Measurements from ENCODE around the gene ERRFI1. TPM values are rescaled to one million over a fixed set of nuclear protein-coding genes. Genes with fewer than 3 reads are reported as not detected.
A peak's percentile ranks its signal among the peaks of the same experiment; 100 is the strongest.

ERRFI1 gene
- total RNA-seq, 4 donors from 2014 or later: 308 to 587 (median 435) TPM

DNA sequence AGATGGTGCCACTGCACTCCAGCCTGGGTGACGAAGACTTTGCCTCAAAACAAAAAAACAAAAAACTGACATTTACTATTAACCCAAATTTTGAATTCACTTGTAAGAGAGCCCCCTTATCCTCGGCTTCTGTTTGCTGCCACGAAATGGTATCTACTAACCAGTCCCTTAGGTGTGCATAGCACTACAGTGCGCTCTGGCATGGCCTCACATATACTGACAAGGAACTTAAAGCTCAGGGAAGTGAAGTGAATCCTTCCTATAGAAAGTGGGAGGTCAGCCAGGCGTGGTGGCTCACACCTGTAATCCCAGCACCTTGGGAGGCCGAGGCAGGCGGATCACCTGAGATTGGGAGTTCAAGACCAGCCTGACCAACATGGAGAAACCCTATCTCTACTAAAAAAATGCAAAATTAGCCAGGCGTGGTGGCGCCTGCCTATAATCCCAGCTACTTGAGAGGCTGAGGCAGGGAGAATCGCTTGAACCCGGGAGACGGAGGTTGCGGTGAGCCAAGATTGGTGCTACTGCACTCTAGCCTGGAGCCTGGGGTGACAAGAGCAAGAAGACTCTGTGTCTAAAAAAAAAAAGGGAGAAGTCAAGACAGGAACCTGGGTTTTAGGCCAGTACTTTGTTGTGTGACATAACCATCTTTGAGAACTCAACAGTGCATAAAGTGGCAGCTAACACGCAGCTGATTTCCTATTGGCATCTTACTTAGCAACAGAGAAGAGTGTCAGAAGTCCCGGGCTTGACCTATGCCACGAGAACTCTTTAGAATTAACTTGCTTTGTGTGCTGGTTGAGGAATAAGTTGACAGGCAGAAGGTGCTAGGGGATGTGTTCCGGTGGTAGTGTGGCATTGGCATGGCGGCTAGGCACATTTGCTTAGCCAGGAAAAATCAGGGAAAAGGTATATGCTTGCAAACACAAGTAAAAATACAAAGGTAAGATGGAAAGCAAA is 16.8 kb downstream of the ERRFI1 start:
- intact Hi-C loops (cut with DNase I): no loop called here
- Histone ChIP-seq H3K27ac (replicated peaks in 1 of 4) (peak overlapping the region; percentile 22 to 89 (median 52)), H3K4me1 (peaks cover 25 to 93% (median 85%) of the 10 kb centered on the region in 4 donors), H3K4me3 (no peak overlapping the region), H3K36me3 (peaks cover 27 to 61% (median 49%) of the 10 kb centered on the region in 4 donors), H3K27me3 (no peaks in the 10 kb centered on the region), H3K9me3 (no peaks in the 10 kb centered on the region)
- no peak for DNase-seq (ENCODE audit: extremely low spot score)
- WGBS: 96% methylated on average over 18 of the region's 18 CpGs
- TF ChIP-seq POLR2A (IDR thresholded peaks at IDR 0.05; ENCODE audit: low read depth) (no peak), POLR2AphosphoS5 (IDR thresholded peaks at IDR 0.05) (peak in 1 of 2 donors; percentile 13)

DNA sequence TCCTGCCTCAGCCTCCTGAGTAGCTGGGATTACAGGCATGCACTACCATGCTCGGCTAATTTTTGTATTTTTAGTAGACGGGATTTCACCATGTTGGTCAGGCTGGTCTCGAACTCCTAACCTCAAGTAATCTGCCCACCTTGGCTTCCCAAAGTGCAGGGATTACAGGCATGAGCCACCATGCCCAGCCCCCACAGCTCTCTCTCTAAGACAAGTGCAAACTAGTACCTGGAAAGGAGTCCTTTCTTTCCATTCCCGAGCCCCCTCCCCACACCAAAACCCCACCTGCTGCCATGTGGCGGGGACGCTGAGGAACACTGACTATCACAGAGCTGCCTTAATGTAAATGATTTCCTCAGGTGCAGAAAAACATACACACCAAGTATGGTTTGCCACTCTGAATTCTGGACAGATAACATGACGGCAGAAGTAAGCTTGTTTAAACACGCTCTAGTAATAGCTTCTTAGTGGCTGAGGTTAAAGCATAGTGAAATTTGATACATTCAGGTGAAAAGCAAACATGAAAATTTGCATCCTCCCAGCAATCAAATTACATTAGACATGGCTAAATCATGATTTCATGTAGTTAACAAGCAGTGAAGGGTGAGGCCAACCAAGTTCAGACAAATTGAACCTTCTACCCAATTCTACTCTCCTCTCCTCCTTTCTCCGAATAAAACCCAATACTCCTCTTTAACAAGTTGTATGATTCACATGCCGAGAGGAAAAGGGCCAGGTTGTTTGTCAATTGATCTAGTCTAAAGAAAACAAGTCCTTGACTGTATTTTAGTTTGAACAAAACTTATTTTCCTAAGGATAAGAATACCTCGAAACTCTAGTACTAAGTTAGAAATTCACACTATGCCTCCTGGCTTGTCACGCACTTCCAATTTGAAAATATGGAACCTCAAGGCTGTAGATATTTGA is 19.8 kb downstream of the ERRFI1 start:
- Histone ChIP-seq H3K27me3 (no peaks in the 10 kb centered on the region), H3K9me3 (no peaks in the 10 kb centered on the region), H3K4me1 (peaks cover 28 to 80% (median 75%) of the 10 kb centered on the region in 4 donors), H3K36me3 (peaks cover 6 to 31% (median 21%) of the 10 kb centered on the region in 4 donors), H3K4me3 (no peak overlapping the region), H3K27ac (replicated peaks in 1 of 4) (peak overlapping the region; percentile 81 to 89 (median 86))
- intact Hi-C loops (cut with DNase I): no loop called here
- TF ChIP-seq, protein P1, sequence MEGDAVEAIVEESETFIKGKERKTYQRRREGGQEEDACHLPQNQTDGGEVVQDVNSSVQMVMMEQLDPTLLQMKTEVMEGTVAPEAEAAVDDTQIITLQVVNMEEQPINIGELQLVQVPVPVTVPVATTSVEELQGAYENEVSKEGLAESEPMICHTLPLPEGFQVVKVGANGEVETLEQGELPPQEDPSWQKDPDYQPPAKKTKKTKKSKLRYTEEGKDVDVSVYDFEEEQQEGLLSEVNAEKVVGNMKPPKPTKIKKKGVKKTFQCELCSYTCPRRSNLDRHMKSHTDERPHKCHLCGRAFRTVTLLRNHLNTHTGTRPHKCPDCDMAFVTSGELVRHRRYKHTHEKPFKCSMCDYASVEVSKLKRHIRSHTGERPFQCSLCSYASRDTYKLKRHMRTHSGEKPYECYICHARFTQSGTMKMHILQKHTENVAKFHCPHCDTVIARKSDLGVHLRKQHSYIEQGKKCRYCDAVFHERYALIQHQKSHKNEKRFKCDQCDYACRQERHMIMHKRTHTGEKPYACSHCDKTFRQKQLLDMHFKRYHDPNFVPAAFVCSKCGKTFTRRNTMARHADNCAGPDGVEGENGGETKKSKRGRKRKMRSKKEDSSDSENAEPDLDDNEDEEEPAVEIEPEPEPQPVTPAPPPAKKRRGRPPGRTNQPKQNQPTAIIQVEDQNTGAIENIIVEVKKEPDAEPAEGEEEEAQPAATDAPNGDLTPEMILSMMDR (IDR thresholded peaks at IDR 0.05): no peak
- TF ChIP-seq POLR2A (IDR thresholded peaks at IDR 0.05; ENCODE audit: low read depth) (no peak), POLR2AphosphoS5 (IDR thresholded peaks at IDR 0.05) (no peak)
- no peak for DNase-seq (ENCODE audit: extremely low spot score)
- WGBS: 94% methylated on average over 12 of the region's 12 CpGs

GRCh38 chr1:8004803-8005573 is 21.1 kb downstream of the ERRFI1 start:
- Histone ChIP-seq H3K9me3 (no peaks in the 10 kb centered on the region), H3K27me3 (no peaks in the 10 kb centered on the region), H3K4me1 (peaks cover 28 to 69% (median 66%) of the 10 kb centered on the region in 4 donors), H3K4me3 (no peak overlapping the region), H3K36me3 (peaks cover 0 to 18% (median 10%) of the 10 kb centered on the region in 4 donors), H3K27ac (replicated peaks in 1 of 4) (peak overlapping the region; percentile 81 to 89 (median 86))
- intact Hi-C loops (cut with DNase I): no loop called here
- DNase-seq (ENCODE audit: extremely low spot score): peak; percentile 98
- TF ChIP-seq POLR2AphosphoS5 (IDR thresholded peaks at IDR 0.05) (peak; percentile 91 to 93), EP300 (IDR thresholded peaks at IDR 0.05) (peak; percentile 89), POLR2A (IDR thresholded peaks at IDR 0.05; ENCODE audit: low read depth) (no peak)
- TF ChIP-seq, protein P1 (IDR thresholded peaks at IDR 0.05): no peak
- WGBS: 25% methylated on average over 12 of the region's 17 CpGs

DNA sequence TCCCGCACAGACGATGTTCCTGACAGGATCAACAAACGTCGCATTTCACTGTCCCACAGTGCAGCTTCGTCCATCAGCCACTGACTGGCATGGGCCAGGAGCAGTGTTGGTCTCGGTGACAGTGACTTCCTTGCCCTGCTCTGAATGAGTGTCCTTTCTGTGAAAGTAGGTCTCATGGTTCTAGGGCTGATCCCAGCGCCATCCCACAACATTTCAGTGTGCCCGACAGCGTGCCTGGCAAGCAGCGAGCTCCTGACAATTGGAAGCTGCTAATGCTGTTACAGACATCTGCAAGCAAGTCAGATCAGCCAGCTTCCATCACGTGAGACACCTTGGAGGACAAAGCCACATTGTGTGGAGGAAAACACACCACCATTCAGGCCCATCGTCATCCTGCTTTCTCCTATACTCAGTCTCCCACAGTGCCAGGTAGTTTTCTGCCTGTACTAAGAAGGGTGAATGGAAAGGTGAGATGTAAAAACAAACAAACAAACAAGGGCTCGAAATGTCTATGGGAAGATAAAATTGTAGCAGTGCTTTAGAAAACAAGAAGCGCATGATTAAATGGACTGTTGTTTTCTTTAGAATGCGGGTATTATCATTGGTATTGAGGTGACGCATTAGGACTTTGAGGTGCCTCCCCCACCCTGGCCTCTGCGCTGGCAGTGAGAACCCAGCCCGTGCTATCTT is 21.9 kb downstream of the ERRFI1 start:
- no peak overlapping the region for H3K4me3 ChIP-seq

More for the DNA sequence above, 21.9 kb downstream of the ERRFI1 start:
- no peak for TF ChIP-seq POLR2A (IDR thresholded peaks at IDR 0.05; ENCODE audit: low read depth)
- no peak for TF ChIP-seq POLR2AphosphoS5 (IDR thresholded peaks at IDR 0.05)
- TF ChIP-seq EP300 (IDR thresholded peaks at IDR 0.05): no peak
- TF ChIP-seq, protein P1 (IDR thresholded peaks at IDR 0.05): no peak
- H3K27ac ChIP-seq (replicated peaks in 1 of 4): peak overlapping the region; percentile 81 to 89 (median 86)
- H3K27me3 ChIP-seq: no peaks in the 10 kb centered on the region
- H3K9me3 ChIP-seq: no peaks in the 10 kb centered on the region
- 62% methylated on average over 18 of the region's 18 CpGs for WGBS
- H3K4me1 ChIP-seq: peaks cover 28 to 62% (median 59%) of the 10 kb centered on the region in 4 donors
- intact Hi-C loops (cut with DNase I): no loop called here
- no peak for DNase-seq (ENCODE audit: extremely low spot score)
- H3K36me3 ChIP-seq: peaks cover 0 to 10% (median 4%) of the 10 kb centered on the region in 4 donors

Data from esophagus muscularis mucosa (tissue), 4 donors.